Nephron progenitor cell (in vitro differentiated cells): Measurements from ENCODE around the gene GOSR2.

ENCODE experiments used
- DNase-seq: peaks from one replicate; pipeline ENCODE4 v3.0.0; 2021
- H3K27ac Mint-ChIP-seq: 2 replicates; pipeline ENCODE4 v1.8.0; 2021; ENCODE audit warnings: mild to moderate bottlenecking, moderate library complexity, mixed read lengths
- H3K27me3 Mint-ChIP-seq: 2 replicates; pipeline ENCODE4 v1.8.0; 2021; ENCODE audit warnings: mild to moderate bottlenecking, low read depth, mixed read lengths; ENCODE audit not compliant: poor library complexity
- H3K36me3 Mint-ChIP-seq: 2 replicates; pipeline ENCODE4 v1.8.0; 2021; ENCODE audit warnings: low read depth, mixed read lengths
- H3K4me1 Mint-ChIP-seq: 2 replicates; pipeline ENCODE4 v1.8.0; 2021; ENCODE audit warnings: mixed read lengths
- H3K4me3 Mint-ChIP-seq: 2 replicates; pipeline ENCODE4 v1.8.0; 2021; ENCODE audit warnings: mild to moderate bottlenecking, moderate library complexity, mixed read lengths
- H3K9me3 Mint-ChIP-seq: 2 replicates; pipeline ENCODE4 v1.8.0; 2021; ENCODE audit warnings: mild to moderate bottlenecking, moderate library complexity, mixed read lengths
- CTCF ChIP-seq: fragments of 200-600 bp; sonication (generic); IDR thresholded peaks from 2 replicates; pipeline ENCODE4 v1.5.0; 2021; ENCODE audit warnings: antibody characterized with exemption

The GOSR2 gene

GRCh38 chr17:46944931-46945330 lies 22.0 kb downstream of the GOSR2 start:
- Mint-ChIP-seq H3K36me3 (peaks cover 8% of the 10 kb centered on the region), H3K4me3 (no peak overlapping the region), H3K27ac (no peak overlapping the region), H3K27me3 (peaks cover 22% of the 10 kb centered on the region), H3K9me3 (no peaks in the 10 kb centered on the region), H3K4me1 (peaks cover 29% of the 10 kb centered on the region)
- DNase-seq, result no peak
- TF ChIP-seq CTCF, result no peak

GRCh38 chr17:46947216-46947615 lies 24.3 kb downstream of the GOSR2 start:
- Mint-ChIP-seq H3K27me3 (peaks cover 37% of the 10 kb centered on the region), H3K4me3 (no peak overlapping the region), H3K4me1 (peaks cover 29% of the 10 kb centered on the region), H3K9me3 (no peaks in the 10 kb centered on the region), H3K27ac (no peak overlapping the region), H3K36me3 (no peaks in the 10 kb centered on the region)
- no peak for DNase-seq
- no peak for TF ChIP-seq CTCF

- no peak for TF ChIP-seq CTCF
- Mint-ChIP-seq H3K4me1 (peaks cover 16% of the 10 kb centered on the region), H3K36me3 (peaks cover 5% of the 10 kb centered on the region), H3K27ac (no peak overlapping the region), H3K9me3 (peaks cover 3% of the 10 kb centered on the region), H3K4me3 (no peak overlapping the region), H3K27me3 (peaks cover 42% of the 10 kb centered on the region)
- no peak for DNase-seq
Measured at GRCh38 chr17:46948544-46948943, 25.6 kb downstream of the GOSR2 start.

- peaks cover 9% of the 10 kb centered on the region for H3K4me1 Mint-ChIP-seq
- DNase-seq, result no peak
- no peak overlapping the region for H3K27ac Mint-ChIP-seq
- H3K4me3 Mint-ChIP-seq, result no peak overlapping the region
- peaks cover 49% of the 10 kb centered on the region for H3K27me3 Mint-ChIP-seq
- H3K36me3 Mint-ChIP-seq, result peaks cover 5% of the 10 kb centered on the region
- no peak for TF ChIP-seq CTCF
- peaks cover 11% of the 10 kb centered on the region for H3K9me3 Mint-ChIP-seq
Measured at GRCh38 chr17:46949291-46950174, 26.6 kb downstream of the GOSR2 start.

GRCh38 chr17:46950342-46950996 lies 27.5 kb downstream of the GOSR2 start:
- DNase-seq, result no peak
- peaks cover under 1% of the 10 kb centered on the region for H3K4me1 Mint-ChIP-seq
- H3K9me3 Mint-ChIP-seq, result peaks cover 12% of the 10 kb centered on the region
- peaks cover 49% of the 10 kb centered on the region for H3K27me3 Mint-ChIP-seq
- no peak overlapping the region for H3K27ac Mint-ChIP-seq
- TF ChIP-seq CTCF, result no peak
- H3K4me3 Mint-ChIP-seq, result no peak overlapping the region
- H3K36me3 Mint-ChIP-seq, result peaks cover 7% of the 10 kb centered on the region
